OCI-LY1 (cell line): Measurements from ENCODE around the gene ASCC2.

Experiments used
- H2AFZ ChIP-seq: fragments of 200-600 bp; sonication (generic), shearing (Covaris generic); 2 replicates; pipeline ENCODE4 v1.6.0; 2014; ENCODE audit warnings: antibody characterized with exemption, mild to moderate bottlenecking, low read length
- H3F3A ChIP-seq: fragments of 200-600 bp; sonication (generic), shearing (Covaris generic); 2 replicates; pipeline ENCODE4 v1.6.0; 2014; ENCODE audit warnings: mild to moderate bottlenecking, antibody characterized with exemption, low read length, moderate library complexity; ENCODE audit not compliant: insufficient read depth
- H3K27ac ChIP-seq: fragments of 200-600 bp; sonication (generic); 2 replicates; pipeline ENCODE4 v1.5.1; 2014; ENCODE audit warnings: low read length, mixed run types, mild to moderate bottlenecking, low read depth; ENCODE audit not compliant: poor library complexity, severe bottlenecking
- H3K27me3 ChIP-seq: fragments of 200-600 bp; sonication (generic); 2 replicates; pipeline ENCODE4 v1.6.0; 2014; ENCODE audit warnings: antibody characterized with exemption, mild to moderate bottlenecking, low read length, moderate library complexity; ENCODE audit not compliant: insufficient read depth
- H3K36me3 ChIP-seq: fragments of 200-600 bp; sonication (generic); 2 replicates; pipeline ENCODE4 v1.6.1; 2014; ENCODE audit warnings: mild to moderate bottlenecking, antibody characterized with exemption, low read length, moderate library complexity, mixed read lengths; ENCODE audit not compliant: insufficient read depth
- H3K4me1 ChIP-seq: fragments of 200-600 bp; sonication (generic); 2 replicates; pipeline ENCODE4 v1.5.1; 2014; ENCODE audit warnings: mild to moderate bottlenecking, low read length, moderate library complexity; ENCODE audit not compliant: insufficient read depth, severe bottlenecking
- H3K4me2 ChIP-seq: fragments of 200-600 bp; sonication (generic), shearing (Covaris generic); 2 replicates; pipeline ENCODE4 v1.6.1; 2014; ENCODE audit warnings: low read length
- H3K4me3 ChIP-seq: fragments of 200-600 bp; sonication (generic); 2 replicates; pipeline ENCODE4 v1.5.1; 2014; ENCODE audit warnings: low read length, low read depth, mild to moderate bottlenecking, mixed read lengths; ENCODE audit not compliant: poor library complexity, severe bottlenecking
- H3K79me2 ChIP-seq: fragments of 200-600 bp; shearing (Covaris generic); 2 replicates; pipeline ENCODE4 v1.6.1; 2016; ENCODE audit warnings: mixed run types, low read length, mixed read lengths; ENCODE audit not compliant: insufficient read depth
- H3K9ac ChIP-seq: fragments of 200-600 bp; sonication (generic), shearing (Covaris generic); 2 replicates; pipeline ENCODE4 v1.6.1; 2014; ENCODE audit warnings: mild to moderate bottlenecking, low read length, mixed read lengths
- H3K9me2 ChIP-seq: fragments of 200-600 bp; sonication (generic), shearing (Covaris generic); 2 replicates; pipeline ENCODE4 v1.6.1; 2014; ENCODE audit warnings: low read depth, mild to moderate bottlenecking, low read length, mixed read lengths
- H3K9me3 ChIP-seq: fragments of 200-600 bp; shearing (Covaris generic); 2 replicates; pipeline ENCODE4 v1.6.1; 2014; ENCODE audit warnings: low read length, mixed read lengths
- H4K20me1 ChIP-seq: fragments of 200-600 bp; sonication (generic), shearing (Covaris generic); 2 replicates; pipeline ENCODE4 v1.6.0; 2016; ENCODE audit warnings: mild to moderate bottlenecking, low read length; ENCODE audit not compliant: insufficient read depth
- CTCF ChIP-seq: fragments of 200-600 bp; sonication (generic), shearing (Covaris generic); IDR thresholded peaks from 2 replicates; pipeline ENCODE4 v1.5.1; 2017; ENCODE audit warnings: mild to moderate bottlenecking, antibody characterized with exemption, low read length, moderate library complexity, mixed read lengths
- EZH2 ChIP-seq: fragments of 200-600 bp; sonication (generic), shearing (Covaris generic); IDR thresholded peaks from 2 replicates; pipeline ENCODE4 v1.8.0; 2017; ENCODE audit warnings: borderline replicate concordance, mixed run types, mild to moderate bottlenecking, antibody characterized with exemption, low read length, moderate library complexity, mixed read lengths

The ASCC2 gene

GRCh38 chr22:29803190-29803589 is 34.9 kb downstream of the ASCC2 start:
- H3K27ac ChIP-seq = no peak overlapping the region
- no peaks in the 10 kb centered on the region for H3K9me2 ChIP-seq
- peaks cover 88% of the 10 kb centered on the region for H3K36me3 ChIP-seq
- H3K4me1 ChIP-seq = no peaks in the 10 kb centered on the region
- H3F3A ChIP-seq = no peaks in the 10 kb centered on the region
- no peak for TF ChIP-seq EZH2
- TF ChIP-seq CTCF = no peak
- H3K4me3 ChIP-seq = no peak overlapping the region
- no peak overlapping the region for H3K9ac ChIP-seq
- H4K20me1 ChIP-seq = no peaks in the 10 kb centered on the region
- H3K4me2 ChIP-seq = no peak overlapping the region
- H3K27me3 ChIP-seq = no peaks in the 10 kb centered on the region
- no peaks in the 10 kb centered on the region for H3K9me3 ChIP-seq
- no peaks in the 10 kb centered on the region for H3K79me2 ChIP-seq
- no peak overlapping the region for H2AFZ ChIP-seq

GRCh38 chr22:29801796-29802195 is 36.3 kb downstream of the ASCC2 start:
- Histone ChIP-seq H4K20me1 (no peaks in the 10 kb centered on the region), H3K36me3 (peaks cover 80% of the 10 kb centered on the region), H3K4me2 (no peak overlapping the region), H3F3A (no peaks in the 10 kb centered on the region), H2AFZ (no peak overlapping the region), H3K9me3 (no peaks in the 10 kb centered on the region), H3K9ac (no peak overlapping the region), H3K4me1 (no peaks in the 10 kb centered on the region), H3K79me2 (no peaks in the 10 kb centered on the region), H3K4me3 (no peak overlapping the region), H3K27ac (no peak overlapping the region), H3K27me3 (no peaks in the 10 kb centered on the region), H3K9me2 (no peaks in the 10 kb centered on the region)
- TF ChIP-seq EZH2 = no peak
- no peak for TF ChIP-seq CTCF

GRCh38 chr22:29801153-29801552 is 36.9 kb downstream of the ASCC2 start:
- no peaks in the 10 kb centered on the region for H3K9me2 ChIP-seq
- H3K4me2 ChIP-seq = no peak overlapping the region
- no peaks in the 10 kb centered on the region for H4K20me1 ChIP-seq
- no peaks in the 10 kb centered on the region for H3K4me1 ChIP-seq
- H3K27ac ChIP-seq = no peak overlapping the region
- no peaks in the 10 kb centered on the region for H3K27me3 ChIP-seq
- TF ChIP-seq CTCF = no peak
- no peak for TF ChIP-seq EZH2
- peaks cover 80% of the 10 kb centered on the region for H3K36me3 ChIP-seq
- H3K9me3 ChIP-seq = no peaks in the 10 kb centered on the region
- no peaks in the 10 kb centered on the region for H3F3A ChIP-seq
- no peak overlapping the region for H2AFZ ChIP-seq
- H3K79me2 ChIP-seq = no peaks in the 10 kb centered on the region
- H3K9ac ChIP-seq = no peak overlapping the region
- H3K4me3 ChIP-seq = no peak overlapping the region
